Testis (tissue), 2 donors: ENCODE results near the gene DLX3.

Source experiments
- POLR2A ChIP-seq: fragments of 450-650 bp; IDR thresholded peaks from one replicate; pipeline ENCODE4 v1.6.1; 2017; ENCODE audit warnings: antibody characterized with exemption, mild to moderate bottlenecking, moderate library complexity
- TF ChIP-seq, protein P1 (sequence below), 3 experiments: fragments of 450-650 bp in 2 of 3; fragments of 200-600 bp in 1 of 3; sonication (generic) in 1 of 3; IDR thresholded peaks; one replicate each; pipeline ENCODE4 v1.5.1; 2016 to 2019; ENCODE audit warnings: antibody characterized with exemption in 3 of 3, mild to moderate bottlenecking in 2 of 3, moderate library complexity in 1 of 3

- TF ChIP-seq, protein P1, sequence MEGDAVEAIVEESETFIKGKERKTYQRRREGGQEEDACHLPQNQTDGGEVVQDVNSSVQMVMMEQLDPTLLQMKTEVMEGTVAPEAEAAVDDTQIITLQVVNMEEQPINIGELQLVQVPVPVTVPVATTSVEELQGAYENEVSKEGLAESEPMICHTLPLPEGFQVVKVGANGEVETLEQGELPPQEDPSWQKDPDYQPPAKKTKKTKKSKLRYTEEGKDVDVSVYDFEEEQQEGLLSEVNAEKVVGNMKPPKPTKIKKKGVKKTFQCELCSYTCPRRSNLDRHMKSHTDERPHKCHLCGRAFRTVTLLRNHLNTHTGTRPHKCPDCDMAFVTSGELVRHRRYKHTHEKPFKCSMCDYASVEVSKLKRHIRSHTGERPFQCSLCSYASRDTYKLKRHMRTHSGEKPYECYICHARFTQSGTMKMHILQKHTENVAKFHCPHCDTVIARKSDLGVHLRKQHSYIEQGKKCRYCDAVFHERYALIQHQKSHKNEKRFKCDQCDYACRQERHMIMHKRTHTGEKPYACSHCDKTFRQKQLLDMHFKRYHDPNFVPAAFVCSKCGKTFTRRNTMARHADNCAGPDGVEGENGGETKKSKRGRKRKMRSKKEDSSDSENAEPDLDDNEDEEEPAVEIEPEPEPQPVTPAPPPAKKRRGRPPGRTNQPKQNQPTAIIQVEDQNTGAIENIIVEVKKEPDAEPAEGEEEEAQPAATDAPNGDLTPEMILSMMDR (IDR thresholded peaks at IDR 0.05), result no peak
- TF ChIP-seq POLR2A, result no peak
These were observed 43.5 kb downstream of the DLX3 start for GRCh38 chr17:49951362-49952082.
